ENCODE results near the gene ZNF804B.

ZNF804B gene

DNA sequence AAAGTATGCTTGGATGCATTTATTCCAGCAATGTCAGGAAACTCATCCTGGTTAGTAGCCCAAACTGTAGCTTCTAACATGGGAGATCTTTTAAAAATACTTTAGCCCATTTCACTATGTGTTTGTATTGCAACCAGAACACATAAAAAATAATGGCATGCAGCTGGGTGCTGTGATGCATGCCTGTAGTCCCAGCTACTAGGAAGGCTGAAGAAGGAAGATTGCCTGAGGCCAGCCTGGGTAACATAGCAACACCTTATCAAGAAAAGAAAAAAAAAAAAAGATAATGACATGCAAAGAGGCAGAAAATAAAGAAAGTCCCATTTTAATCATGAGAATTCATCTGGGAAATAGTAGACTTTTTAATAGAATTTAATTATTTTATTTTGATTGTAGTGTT lies 553.1 kb downstream of the ZNF804B start:
- no peak for DNase-seq

DNA sequence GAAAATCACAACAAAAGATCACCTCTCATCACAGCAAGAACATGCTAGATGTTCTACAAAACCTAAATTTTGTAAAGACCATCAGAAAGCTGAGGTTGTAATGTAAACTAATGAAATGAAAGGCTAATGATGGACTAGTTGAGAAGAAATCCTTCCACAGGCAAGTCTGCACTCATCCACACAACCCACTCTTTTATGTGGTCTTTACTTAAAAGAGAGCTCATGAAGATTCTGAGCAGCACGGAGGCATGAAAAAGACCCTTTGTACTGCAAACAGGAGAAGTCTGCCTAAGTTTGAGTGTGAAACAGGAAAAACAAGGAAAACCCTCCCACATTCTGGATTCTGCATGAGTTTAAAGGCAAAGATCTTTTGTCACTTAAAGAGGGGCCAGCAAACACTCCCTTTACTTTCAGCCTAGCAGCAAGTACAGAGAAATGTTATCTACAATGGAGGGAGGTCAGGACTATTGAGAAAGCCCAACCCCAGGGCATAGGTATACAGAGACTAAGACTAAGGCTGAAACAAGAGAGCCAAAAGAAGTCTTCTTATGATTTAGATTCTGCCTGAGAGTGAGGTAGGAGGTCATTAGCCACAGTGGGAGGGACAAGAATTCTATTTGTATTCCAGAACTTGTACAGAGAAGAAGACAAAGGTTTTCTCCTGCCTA lies 557.2 kb downstream of the ZNF804B start:
- no peak for DNase-seq

DNA sequence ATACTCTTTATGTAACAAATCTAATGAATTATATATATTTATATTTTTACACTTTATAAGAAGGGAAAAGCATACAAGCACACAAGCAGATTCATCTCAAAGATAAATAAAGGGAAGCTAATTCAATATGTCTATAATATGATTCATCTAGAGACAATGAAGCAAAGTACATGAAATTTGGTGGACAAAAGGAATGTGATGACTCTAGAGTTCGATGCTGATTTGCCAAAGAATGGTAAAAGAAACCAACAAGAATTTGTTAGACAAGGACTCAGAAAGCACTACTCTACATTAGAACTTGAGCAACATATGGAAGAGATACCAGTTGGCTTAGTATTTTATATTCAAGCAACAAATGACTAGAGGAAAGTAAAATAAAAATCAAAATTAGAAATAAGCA lies 572.5 kb downstream of the ZNF804B start:
- no peak for DNase-seq

DNA sequence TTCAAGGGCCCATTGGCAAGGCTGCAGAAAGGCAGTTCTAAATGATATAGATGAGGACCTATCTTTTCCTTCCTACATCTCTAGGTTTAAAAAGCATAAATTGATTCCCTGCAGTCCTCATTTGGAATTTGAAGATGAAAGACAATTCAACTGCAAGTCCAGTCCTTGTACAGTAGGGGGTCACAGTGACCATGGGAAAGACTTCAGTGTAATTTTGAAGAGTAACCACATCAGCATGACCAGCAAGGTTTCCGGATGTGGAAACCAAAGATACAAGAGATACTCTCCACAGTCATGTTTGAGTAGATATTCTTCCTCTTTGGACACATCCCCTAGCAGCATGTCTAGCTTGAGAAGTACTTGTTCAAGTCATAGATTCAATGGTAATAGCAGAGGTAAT lies 575.3 kb downstream of the ZNF804B start:
- no peak for DNase-seq

DNA sequence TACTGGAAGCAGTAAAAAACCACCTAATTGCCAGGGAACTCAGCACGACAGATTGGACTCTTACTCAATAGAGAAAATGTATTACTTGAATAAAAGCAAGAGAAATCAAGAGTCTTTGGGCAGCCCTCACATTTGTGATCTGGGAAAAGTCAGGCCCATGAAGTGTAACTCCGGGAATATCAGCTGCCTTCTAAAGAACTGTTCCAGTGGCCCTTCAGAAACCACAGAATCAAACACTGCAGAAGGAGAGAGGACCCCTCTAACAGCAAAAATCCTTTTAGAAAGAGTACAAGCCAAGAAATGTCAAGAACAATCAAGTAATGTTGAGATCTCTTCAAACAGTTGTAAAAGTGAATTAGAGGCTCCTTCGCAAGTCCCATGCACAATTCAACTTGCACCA lies 576.0 kb downstream of the ZNF804B start:
- no peak for DNase-seq

DNA sequence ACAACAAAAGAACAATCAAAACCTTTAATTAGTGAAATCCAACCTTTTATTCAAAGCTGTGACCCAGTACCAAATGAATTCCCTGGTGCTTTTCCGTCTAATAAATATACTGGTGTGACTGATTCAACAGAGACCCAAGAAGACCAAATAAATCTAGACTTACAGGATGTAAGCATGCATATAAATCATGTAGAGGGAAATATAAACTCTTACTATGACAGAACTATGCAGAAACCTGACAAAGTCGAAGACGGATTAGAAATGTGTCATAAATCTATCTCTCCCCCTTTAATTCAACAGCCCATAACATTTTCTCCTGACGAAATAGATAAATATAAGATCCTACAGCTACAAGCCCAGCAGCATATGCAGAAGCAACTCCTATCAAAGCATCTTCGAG lies 576.6 kb downstream of the ZNF804B start:
- DNase-seq: no peak

DNA sequence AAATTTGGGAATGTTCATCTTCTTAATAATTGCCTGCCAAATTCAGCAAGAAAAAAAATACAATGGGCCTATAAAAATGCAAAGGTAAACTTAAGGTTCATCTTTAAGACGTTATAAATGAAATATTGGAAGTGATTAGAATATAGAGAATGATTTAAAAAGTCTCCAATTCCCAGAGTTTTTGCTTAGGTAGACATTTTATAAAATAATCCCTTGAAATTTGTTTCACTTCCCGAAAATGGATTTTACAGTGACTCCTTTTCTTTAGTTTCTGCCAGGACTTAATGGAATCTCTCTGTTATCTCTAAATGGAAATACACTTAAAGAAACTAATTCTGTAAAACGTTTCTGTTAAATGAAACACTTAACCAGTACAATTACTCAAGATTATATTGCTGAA lies 580.2 kb downstream of the ZNF804B start:
- no peak for DNase-seq

DNA sequence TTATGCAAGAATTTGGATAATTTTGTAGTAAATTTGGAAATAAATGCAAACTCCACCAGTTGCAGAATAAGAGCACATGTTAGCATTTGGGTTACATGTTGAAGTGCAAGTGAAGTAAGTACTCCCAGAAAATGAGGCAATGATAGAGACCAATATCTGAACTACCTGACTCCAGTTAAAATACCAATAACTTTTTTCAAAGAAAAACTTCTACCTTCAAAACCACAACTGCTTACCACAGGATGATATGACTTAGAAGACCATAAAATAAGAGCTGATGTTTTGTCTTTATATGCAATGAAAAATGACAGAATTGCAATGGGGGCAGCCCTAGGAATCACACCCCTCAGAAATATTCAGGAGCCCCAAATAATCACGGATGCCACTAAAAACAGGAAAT lies 597.6 kb downstream of the ZNF804B start:
- DNase-seq: no peak

DNA sequence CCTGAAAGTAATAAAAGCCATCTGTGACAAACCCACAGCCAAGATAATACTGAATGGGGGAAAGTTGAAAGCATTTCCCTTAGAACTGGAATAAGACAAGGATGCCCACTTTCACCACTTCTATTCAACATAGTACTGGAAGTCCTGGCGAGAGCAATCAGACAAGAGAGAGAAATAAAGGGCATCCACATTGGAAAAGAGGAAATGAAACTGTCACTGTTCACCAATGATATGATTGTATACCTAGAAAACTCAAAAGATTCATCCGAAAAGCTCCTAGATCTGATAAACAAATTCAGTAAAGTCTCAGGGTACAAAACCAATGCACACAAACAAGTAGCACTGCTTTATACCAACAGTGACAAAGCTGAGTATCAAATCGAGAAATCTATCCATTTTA lies 617.7 kb downstream of the ZNF804B start:
- no peak for DNase-seq

DNA sequence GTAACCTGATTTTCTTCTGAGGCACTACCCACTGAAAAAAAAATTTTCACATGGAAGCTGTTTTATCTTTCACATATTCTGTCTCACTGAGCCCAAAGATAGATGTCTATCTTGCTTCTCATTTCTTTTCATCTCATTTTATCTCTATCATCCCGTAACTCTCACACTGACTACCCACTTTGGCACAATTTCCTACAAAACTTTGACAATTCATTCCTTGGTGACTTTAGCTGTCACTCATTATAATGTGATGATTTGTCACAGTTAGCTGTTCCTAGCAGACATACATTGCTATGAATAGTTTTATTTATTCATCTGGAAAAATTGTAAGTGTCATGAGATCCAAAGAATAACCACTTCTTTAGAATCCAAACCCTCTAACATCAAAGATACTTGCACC lies 625.9 kb downstream of the ZNF804B start:
- no peak for DNase-seq
